H4 (cell line): ENCODE data around the gene FMOD. TPM values are rescaled to one million over a fixed set of nuclear protein-coding genes. Genes with fewer than 3 reads are reported as not detected.
"Not testable (repeated sequence)": the region's sequence is repeated elsewhere in the genome, so short reads cannot be mapped to it uniquely, and the experiment has no call there.

ENCODE experiments used
- DNase-seq: peaks from one replicate; pipeline ENCODE4 v3.0.0-alpha.2; 2015; ENCODE audit warnings: low spot score
- total RNA-seq: library from RNA; depleted of rRNA; stranded (reverse); fragments of >200 nt; shearing (Covaris generic); gene quantifications from 2 replicates; pipeline ENCODE4 v1.2.3, GENCODE V29; 2014

Gene FMOD
- total RNA-seq, 1 experiment from 2014 or later = 0.10 TPM

- DNase-seq = peak; percentile 80
Measured at GRCh38 chr1:203326830-203327683, 23.9 kb downstream of the FMOD start.

- peak; percentile 64 for DNase-seq
Measured at GRCh38 chr1:203325418-203326091, 25.4 kb downstream of the FMOD start.

- peak; percentile 50 for DNase-seq
Measured at GRCh38 chr1:203325026-203325417, 25.9 kb downstream of the FMOD start.

GRCh38 chr1:203324105-203325025, 26.6 kb downstream of the FMOD start:
- no peak for DNase-seq

- no peak for DNase-seq
Measured at GRCh38 chr1:203323587-203323986, 27.3 kb downstream of the FMOD start.

GRCh38 chr1:203322500-203323179, 28.3 kb downstream of the FMOD start:
- peak; percentile 26 for DNase-seq

- DNase-seq = no peak
Measured at GRCh38 chr1:203321273-203322052, 29.5 kb downstream of the FMOD start.

- peak; percentile 36 for DNase-seq
Measured at GRCh38 chr1:203320591-203321272, 30.2 kb downstream of the FMOD start.

GRCh38 chr1:203318229-203318517, 32.7 kb downstream of the FMOD start:
- DNase-seq = no peak

GRCh38 chr1:203317429-203318228, 33.3 kb downstream of the FMOD start:
- no peak for DNase-seq

- peak; percentile 76 for DNase-seq
Measured at GRCh38 chr1:203316626-203317093, 34.3 kb downstream of the FMOD start.

GRCh38 chr1:203314025-203314759, 36.7 kb downstream of the FMOD start:
- DNase-seq = not testable (repeated sequence)

GRCh38 chr1:203311368-203312301, 39.3 kb downstream of the FMOD start:
- DNase-seq = no peak

GRCh38 chr1:203308923-203309331, 42.0 kb downstream of the FMOD start:
- DNase-seq = no peak

- no peak for DNase-seq
Measured at GRCh38 chr1:203308328-203308922, 42.5 kb downstream of the FMOD start.

GRCh38 chr1:203307641-203308126, 43.2 kb downstream of the FMOD start:
- no peak for DNase-seq
